AG09319 (cell line): ENCODE data around the gene ASCC2.
"Not testable (repeated sequence)": the region's sequence is repeated elsewhere in the genome, so short reads cannot be mapped to it uniquely, and the experiment has no call there.

Source experiments
- DNase-seq: peaks from one replicate; pipeline ENCODE4 v3.0.0-alpha.2; 2010; ENCODE audit warnings: low read depth; ENCODE audit errors: extremely low read depth
- TF ChIP-seq, protein P1 (sequence below): IDR thresholded peaks from 2 replicates; pipeline ENCODE4 v1.5.1; 2011; ENCODE audit warnings: low read depth, mild to moderate bottlenecking, inconsistent platforms, low read length, moderate library complexity

Gene ASCC2

DNA sequence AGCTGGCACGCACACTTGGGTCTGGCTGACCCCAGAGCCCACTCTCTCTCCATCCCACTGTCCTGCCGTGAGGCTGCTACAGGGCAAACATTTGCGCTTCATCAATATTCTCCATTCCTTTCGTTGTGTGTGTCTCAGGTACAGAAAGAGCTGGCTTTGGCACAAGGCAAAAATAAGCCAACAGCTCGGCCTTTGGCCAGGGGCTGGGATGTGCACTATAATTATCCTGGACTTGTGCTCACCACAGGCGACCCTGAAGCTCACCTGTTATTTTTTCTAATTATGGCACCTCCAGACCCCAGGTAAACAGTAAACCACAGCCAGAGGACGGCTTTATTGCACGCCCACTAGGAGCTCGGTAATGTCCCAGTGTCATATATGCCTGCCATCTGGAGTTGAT lies 82.2 kb downstream of the ASCC2 start:
- DNase-seq = no peak
- TF ChIP-seq, protein P1, sequence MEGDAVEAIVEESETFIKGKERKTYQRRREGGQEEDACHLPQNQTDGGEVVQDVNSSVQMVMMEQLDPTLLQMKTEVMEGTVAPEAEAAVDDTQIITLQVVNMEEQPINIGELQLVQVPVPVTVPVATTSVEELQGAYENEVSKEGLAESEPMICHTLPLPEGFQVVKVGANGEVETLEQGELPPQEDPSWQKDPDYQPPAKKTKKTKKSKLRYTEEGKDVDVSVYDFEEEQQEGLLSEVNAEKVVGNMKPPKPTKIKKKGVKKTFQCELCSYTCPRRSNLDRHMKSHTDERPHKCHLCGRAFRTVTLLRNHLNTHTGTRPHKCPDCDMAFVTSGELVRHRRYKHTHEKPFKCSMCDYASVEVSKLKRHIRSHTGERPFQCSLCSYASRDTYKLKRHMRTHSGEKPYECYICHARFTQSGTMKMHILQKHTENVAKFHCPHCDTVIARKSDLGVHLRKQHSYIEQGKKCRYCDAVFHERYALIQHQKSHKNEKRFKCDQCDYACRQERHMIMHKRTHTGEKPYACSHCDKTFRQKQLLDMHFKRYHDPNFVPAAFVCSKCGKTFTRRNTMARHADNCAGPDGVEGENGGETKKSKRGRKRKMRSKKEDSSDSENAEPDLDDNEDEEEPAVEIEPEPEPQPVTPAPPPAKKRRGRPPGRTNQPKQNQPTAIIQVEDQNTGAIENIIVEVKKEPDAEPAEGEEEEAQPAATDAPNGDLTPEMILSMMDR = no peak

DNA sequence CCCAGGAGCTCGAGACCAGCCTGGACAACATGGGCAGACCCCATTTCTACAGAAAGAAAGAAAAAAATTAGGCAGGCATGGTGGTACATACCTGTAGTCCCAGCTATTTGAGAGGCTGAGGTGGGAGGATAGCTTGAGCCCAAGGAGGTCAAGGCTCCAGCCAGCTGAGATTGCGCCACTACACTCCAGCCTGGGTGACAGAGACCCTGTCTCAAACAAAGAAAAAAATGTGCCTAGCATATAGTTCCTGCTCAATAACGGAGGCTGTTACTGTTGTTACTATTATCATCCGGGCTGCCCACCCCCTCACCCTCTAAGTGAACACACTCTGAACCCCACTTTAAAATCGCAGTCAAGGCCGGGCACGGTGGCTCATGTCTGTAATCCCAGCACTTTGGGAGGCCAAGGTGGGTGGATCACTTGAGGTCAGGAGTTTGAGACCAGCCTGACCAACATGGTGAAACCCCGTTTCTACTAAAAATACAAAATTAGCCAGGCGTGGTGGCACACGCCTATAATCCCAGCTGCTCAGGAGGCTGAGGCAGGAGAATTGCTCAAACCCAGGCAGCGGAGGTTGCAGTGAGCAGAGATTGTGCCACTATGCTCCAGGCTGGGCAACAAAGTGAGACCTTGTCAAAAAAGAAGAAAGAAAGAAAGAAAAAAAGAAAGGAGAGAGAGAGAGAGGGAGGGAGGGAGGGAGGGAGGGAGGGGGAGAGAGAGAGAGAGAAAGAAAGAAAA lies 83.2 kb downstream of the ASCC2 start:
- DNase-seq = not testable (repeated sequence)

DNA sequence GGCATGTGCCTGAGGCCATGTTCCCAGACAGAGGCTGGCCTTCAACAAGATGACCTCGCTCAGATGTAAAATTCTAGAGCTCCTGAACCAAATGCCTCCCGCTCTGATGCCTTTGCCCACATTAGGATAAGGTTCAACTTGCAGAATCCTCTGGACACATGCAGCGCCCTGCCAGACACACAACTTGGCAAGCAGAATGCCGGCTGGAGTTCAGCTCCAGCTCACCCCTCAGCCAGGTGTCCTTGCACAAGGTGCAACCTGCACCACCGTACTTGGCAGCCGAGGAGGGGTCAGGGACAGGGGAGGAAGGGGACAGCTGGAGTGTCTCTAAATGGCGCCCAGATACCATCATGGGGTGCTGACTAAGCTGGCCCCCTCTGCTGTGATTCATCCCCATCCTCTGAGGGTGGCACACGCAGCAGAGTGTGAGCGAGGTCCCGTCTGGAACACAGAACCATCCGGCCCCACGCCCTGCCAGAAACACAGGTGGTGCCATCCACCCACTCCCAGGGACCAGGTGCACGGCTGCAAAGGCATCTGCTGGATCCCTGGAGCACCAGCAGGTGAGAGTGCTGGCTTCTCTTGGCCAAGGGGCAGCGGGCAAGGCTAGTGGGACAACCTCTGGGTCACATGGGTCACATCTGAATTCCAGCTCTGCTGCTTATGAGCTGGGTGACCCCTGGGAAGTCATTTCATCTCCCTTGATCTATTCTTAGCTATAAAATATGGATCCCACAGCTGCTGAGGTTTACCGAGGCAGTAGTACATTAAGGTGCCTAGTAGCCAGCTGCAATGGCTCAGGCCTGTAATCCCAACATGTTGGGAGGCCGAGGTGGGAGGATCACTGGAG lies 84.0 kb downstream of the ASCC2 start:
- DNase-seq = no peak
- TF ChIP-seq, protein P1 = no peak

DNA sequence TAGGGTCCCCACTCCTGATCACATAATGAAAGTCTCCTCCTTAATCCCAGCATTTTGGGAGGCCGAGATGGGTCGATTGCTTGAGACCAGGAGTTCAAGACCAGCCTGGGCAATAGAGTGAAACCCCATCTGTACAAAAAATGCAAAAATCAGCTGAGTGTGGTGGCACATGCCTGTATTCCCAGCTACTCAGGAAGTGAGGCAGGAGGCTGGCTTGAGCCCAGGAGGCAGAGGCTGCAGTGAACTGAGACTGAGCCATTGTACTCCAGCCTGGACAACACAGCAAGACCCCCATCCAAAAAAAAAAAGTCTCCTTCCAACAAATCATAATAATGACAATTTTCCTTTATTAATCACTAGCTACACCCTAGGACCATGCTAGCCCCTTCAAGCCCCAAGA lies 86.4 kb downstream of the ASCC2 start:
- TF ChIP-seq, protein P1 = no peak
- DNase-seq = no peak

DNA sequence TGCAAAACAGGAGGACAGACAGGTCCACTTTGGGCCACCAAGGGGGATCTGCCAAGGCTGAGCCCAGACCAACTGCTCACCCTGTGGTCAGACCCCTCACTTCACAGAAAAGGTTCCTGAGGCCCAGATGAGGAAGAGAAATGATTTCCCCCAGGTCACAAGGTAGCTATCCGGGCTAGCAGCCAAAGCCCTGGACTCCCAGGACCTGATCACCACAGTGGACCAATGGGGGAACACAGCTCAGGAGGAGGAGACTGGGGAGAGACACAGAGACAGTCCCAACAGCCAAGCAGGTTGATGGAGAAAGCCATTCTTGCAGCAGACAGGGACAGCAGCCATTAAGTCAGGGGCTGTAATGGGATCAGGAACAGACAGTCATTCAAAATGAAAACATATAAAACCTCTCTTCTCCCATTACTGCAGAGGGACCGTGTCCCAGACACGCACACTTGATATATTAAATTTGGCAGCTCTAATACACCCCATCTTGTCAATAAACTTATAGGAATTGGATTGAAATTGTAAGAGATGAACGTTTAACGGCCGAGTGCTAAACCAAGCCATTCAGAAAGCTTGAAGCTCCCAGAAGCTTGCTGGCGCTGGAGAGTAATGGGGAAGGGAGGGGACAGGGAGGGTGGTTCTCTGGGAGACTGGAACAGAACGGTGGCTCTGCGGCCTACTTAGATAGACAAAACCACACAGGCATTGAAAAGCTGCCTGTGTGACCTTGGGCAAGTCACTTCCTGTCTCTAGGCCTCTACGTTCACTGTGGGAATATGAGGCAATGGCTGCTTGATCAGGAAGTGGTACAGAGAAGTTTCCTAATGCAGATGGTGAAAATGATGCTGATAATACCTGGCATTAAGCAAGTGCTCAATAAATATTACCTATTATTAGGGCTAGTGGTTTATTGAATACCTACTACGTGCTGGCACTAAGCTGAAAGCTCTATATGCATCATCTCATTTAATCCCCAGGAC lies 87.2 kb downstream of the ASCC2 start:
- no peak for DNase-seq
- TF ChIP-seq, protein P1 = no peak

DNA sequence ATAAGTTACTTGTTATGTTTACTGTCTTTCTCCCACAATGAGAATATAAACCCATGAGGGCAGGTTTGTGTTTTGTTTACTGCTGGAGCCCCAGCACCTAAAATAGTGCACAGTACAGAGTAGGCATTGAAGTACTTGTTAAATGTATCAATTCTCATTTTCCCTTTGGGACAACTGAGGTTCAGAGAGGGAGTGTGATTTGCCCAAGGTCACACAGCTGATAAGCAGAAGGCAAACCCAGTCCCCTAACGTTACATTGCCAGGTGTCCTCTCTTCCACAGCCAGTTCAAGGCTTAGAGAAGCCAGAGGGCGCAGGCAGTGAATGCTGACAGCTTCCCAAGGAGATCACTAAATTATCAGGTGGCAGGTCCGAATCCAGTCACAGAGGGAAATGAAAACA lies 88.0 kb downstream of the ASCC2 start:
- TF ChIP-seq, protein P1 = no peak
- DNase-seq = no peak

DNA sequence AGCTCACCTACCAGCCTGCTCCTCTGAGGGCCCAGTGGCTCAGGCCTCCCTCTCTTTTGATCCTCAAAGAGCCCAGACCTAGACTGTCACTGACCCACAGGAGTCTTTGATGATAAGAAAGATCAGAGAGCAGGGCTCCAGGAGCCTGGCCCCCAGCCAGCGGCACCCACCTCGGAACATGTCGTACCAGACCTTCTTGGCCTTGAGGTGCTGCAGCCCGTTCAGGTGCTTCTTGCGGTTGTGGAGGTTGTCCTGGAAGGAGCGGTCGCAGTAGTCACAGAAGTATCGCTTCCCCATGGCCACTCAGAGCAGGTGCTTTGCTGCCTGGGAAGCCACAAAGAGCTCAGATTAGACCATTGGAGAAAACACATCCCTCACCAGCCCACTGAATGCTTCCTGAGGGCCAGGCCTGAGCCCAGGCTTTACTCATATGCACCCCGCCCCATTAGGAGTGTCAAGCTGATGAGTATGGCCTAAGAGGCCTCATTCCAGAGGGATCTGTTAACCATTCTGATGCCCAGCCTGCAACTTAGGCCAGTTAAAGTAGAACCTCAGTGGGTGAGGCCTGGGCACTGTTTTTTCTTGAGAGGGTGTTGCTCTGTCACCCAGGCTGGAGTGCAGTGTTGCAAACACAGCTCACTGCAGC lies 89.7 kb downstream of the ASCC2 start:
- TF ChIP-seq, protein P1 = no peak
- no peak for DNase-seq
